Effector memory CD4-positive, alpha-beta T cell (primary cell): ENCODE results near the gene TRIM71.
"Not testable (repeated sequence)": the region's sequence is repeated elsewhere in the genome, so short reads cannot be mapped to it uniquely, and the experiment has no call there.

Source experiments
- DNase-seq, 3 donors: peaks; one replicate each; pipeline ENCODE4 v3.0.0-alpha.2; 2020
- H3K27ac ChIP-seq: 2 replicates; pipeline ENCODE4 v1.7.0; 2013; ENCODE audit warnings: mild to moderate bottlenecking, low read length, moderate library complexity; ENCODE audit not compliant: insufficient read depth, poor library complexity, severe bottlenecking
- H3K27me3 ChIP-seq: replicated peaks from 2 replicates; pipeline ENCODE4 v1.7.0; 2013; ENCODE audit warnings: mild to moderate bottlenecking, low read length; ENCODE audit not compliant: insufficient read depth, control insufficient read depth, poor library complexity, severe bottlenecking
- H3K36me3 ChIP-seq: 2 replicates; pipeline ENCODE4 v1.7.0; 2013; ENCODE audit warnings: mild to moderate bottlenecking, low read length, moderate library complexity; ENCODE audit not compliant: control insufficient read depth, insufficient read depth
- H3K4me1 ChIP-seq: 2 replicates; pipeline ENCODE4 v1.7.0; 2013; ENCODE audit warnings: low read length, mild to moderate bottlenecking; ENCODE audit not compliant: control insufficient read depth, insufficient read depth, poor library complexity, severe bottlenecking
- H3K4me3 ChIP-seq: 2 replicates; pipeline ENCODE4 v1.7.0; 2013; ENCODE audit warnings: low read length, low read depth, mild to moderate bottlenecking; ENCODE audit not compliant: insufficient read depth, poor library complexity, severe bottlenecking
- H3K9me3 ChIP-seq: 2 replicates; pipeline ENCODE4 v1.7.0; 2013; ENCODE audit warnings: mild to moderate bottlenecking, low read length, moderate library complexity; ENCODE audit not compliant: control insufficient read depth

TRIM71 gene

GRCh38 chr3:32818970-32819511, 1.2 kb downstream of the TRIM71 start:
- Histone ChIP-seq H3K4me3 (no peak overlapping the region), H3K9me3 (no peaks in the 10 kb centered on the region), H3K27me3 (peaks cover 13% of the 10 kb centered on the region), H3K27ac (no peak overlapping the region), H3K4me1 (peaks cover 8% of the 10 kb centered on the region), H3K36me3 (no peaks in the 10 kb centered on the region)
- DNase-seq: no peak

DNA sequence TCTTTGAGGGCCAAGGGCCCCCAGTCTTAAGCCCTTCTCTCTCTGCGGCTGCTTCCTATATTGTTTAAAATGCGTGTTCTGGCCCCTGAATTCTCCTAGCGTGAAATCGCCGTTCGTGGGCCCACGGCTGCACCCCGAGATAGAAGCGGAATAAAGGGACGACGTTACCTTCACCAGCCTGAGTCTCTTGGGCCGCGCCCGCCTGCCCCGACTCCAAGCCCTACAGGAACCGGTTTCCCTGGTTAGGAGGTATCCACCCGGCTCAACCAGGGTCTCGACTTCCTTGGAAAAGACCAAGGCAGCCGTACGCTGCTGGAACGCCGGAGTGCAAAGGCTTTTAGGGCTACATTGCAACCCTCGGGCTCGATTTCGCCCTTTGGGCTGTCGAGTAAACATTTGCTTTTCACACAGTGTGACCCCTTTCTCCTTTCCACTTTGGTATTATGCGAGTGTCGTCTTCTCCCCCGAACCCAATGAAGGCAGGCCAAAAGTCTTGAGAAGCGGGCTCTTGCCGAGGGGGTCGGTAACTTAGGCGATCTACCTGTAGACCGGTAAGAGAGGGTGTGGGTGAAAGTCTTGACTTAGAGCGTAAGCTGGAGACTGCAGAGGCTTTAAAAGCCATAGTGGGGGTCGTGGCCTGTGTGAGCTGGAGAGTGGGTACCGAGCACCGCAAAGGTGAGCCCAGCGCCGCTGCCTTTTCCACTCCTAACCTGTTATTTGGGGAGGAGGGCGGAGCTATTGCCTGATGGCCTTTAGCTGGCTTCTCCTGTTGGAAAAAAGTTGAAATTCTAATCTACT, 2.0 kb downstream of the TRIM71 start:
- Histone ChIP-seq H3K4me1 (peaks cover 8% of the 10 kb centered on the region), H3K27ac (no peak overlapping the region), H3K9me3 (no peaks in the 10 kb centered on the region), H3K4me3 (no peak overlapping the region), H3K27me3 (peaks cover 13% of the 10 kb centered on the region), H3K36me3 (no peaks in the 10 kb centered on the region)
- no peak for DNase-seq

DNA sequence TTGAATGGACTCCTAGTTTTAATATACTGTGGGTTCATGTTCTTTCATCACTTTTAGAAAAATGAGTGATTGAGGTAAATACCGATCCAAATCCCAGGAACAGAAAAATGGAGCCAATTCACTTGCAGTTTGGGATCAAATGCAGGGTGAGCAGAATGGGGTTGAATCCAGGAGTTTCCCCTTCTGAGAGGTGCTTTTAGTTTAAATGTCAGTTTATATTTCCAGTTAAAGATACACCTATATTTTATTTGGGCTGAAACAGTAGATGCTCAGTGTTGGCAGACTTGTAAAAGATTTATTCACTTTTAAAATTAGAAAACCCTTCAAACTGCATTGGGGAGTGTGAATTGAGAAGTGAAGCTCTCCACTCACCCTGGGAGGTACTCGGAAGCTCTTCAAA, 2.6 kb downstream of the TRIM71 start:
- H3K4me1 ChIP-seq: peaks cover 8% of the 10 kb centered on the region
- no peak overlapping the region for H3K4me3 ChIP-seq
- no peak for DNase-seq
- H3K27ac ChIP-seq: no peak overlapping the region
- no peaks in the 10 kb centered on the region for H3K9me3 ChIP-seq
- H3K27me3 ChIP-seq: peaks cover 13% of the 10 kb centered on the region
- H3K36me3 ChIP-seq: no peaks in the 10 kb centered on the region

- Histone ChIP-seq H3K9me3 (no peaks in the 10 kb centered on the region), H3K27me3 (peaks cover 8% of the 10 kb centered on the region), H3K36me3 (no peaks in the 10 kb centered on the region), H3K4me1 (peaks cover 8% of the 10 kb centered on the region), H3K27ac (no peak overlapping the region), H3K4me3 (no peak overlapping the region)
- DNase-seq: no peak
Observed at GRCh38 chr3:32820971-32821685, 3.3 kb downstream of the TRIM71 start.

- Histone ChIP-seq H3K27ac (no peak overlapping the region), H3K9me3 (no peaks in the 10 kb centered on the region), H3K4me1 (peaks cover 8% of the 10 kb centered on the region), H3K27me3 (peaks cover 8% of the 10 kb centered on the region), H3K4me3 (no peak overlapping the region), H3K36me3 (no peaks in the 10 kb centered on the region)
- no peak for DNase-seq
Observed at GRCh38 chr3:32821686-32822296, 4.0 kb downstream of the TRIM71 start.

DNA sequence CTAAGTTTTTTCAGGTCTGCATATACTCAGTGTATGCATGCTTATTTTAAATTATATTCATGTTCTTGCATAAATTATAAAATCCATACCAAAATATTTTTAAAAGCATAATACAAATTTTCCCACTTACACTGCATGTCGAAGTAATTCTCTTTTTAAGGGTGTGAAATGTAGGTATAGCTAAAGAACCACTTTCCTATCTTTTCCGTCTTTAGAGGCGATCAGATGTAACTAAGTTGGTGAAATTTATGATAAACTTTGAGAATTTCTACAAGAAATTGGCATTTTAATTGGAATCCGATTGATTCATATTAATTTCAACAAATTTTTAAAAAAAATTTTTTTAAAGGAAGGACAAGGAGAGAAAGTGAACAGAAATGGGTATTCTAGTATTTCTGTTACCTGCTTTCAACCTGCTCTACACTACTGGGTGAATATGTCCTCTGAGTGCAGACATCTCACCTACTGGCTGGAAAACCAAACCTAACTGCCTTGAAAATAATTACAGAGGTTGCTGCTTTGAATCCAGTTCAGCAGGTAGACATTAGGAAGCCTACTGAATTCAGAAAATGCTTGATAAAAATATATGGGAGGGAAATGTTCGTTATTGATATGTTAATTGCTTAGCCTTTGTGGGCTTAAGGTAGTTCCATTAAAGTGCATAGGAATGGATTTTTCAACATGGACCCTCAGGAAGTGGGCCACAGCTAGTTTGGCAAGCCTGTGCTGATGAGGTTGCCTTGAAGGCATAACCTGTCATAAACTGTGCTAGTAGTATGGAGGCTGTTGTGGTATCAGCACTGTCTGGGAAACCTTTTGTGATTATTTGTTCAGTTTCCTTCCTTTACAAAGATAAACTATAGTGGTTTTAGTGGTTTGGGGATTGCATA, 5.1 kb downstream of the TRIM71 start:
- DNase-seq: no peak

GRCh38 chr3:32823641-32824184, 5.9 kb downstream of the TRIM71 start:
- H3K4me1 ChIP-seq, H3K36me3 ChIP-seq, H3K27ac ChIP-seq, H3K9me3 ChIP-seq, H3K27me3 ChIP-seq, DNase-seq, H3K4me3 ChIP-seq: not testable (repeated sequence)

More for the DNA sequence above, 5.1 kb downstream of the TRIM71 start:
- H3K4me3 ChIP-seq: no peak overlapping the region
- no peak overlapping the region for H3K27ac ChIP-seq
- no peaks in the 10 kb centered on the region for H3K9me3 ChIP-seq
- H3K27me3 ChIP-seq: peaks cover 2% of the 10 kb centered on the region
- no peaks in the 10 kb centered on the region for H3K36me3 ChIP-seq
- H3K4me1 ChIP-seq: peaks cover 2% of the 10 kb centered on the region

DNA sequence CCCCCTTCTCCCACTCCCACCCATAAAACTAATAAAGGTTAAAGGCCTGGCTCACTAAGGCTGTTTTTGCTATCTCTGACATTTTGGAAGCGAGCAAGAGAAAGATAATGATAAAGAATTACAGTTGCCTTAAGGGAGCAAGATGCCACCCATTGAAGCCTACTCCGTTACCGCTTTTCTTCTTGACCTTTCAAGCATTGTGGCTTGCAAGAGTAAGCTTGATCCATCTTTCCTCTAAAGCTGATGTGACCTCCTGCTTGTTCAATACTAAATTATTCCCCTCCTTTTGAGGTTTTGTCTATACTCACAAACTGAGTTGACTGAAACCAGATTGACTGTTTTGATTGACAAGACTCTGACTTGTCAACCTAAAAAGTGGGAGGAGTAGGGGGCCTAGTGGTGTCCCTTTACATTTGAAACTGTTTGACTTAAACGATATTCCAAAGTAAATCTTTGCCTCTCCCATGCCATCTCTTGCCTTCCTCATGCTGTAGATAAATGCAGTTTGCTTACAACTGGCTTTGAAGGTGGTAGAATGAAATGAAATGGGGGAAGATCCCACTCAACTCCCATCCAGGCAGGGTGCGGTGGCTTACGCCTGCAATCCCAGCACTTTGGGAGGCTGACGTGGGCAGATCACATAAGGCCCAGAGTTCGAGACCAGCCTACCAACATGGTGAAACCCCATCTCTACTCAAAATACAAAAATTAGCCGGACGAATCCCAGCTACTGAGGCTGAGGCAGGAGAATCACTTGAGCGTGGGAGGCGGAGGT, 8.0 kb downstream of the TRIM71 start:
- Histone ChIP-seq H3K4me3 (no peak overlapping the region), H3K4me1 (no peaks in the 10 kb centered on the region), H3K27ac (no peak overlapping the region), H3K36me3 (no peaks in the 10 kb centered on the region), H3K27me3 (no peaks in the 10 kb centered on the region), H3K9me3 (no peaks in the 10 kb centered on the region)
- DNase-seq: no peak

DNA sequence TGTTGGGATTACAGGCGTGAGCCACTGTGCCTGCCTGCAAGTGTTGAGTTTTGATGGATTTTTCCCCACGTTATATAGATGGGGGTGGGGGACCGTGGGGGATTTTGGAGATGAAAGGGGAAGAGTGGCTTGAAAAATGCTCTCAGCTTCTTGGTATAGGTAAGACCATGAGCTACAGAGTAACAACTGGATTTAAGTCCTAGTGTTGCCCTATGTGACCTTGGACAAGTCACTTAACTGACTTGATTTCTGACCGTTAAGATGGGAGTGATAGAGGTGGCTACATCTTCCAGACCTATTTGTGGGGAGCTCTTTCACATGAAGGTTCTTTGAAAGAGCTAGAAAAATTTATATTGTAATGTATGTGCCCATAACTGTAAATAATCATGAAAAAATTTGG, 13.3 kb downstream of the TRIM71 start:
- H3K9me3 ChIP-seq: no peaks in the 10 kb centered on the region
- DNase-seq: no peak
- no peaks in the 10 kb centered on the region for H3K4me1 ChIP-seq
- H3K4me3 ChIP-seq: no peak overlapping the region
- no peaks in the 10 kb centered on the region for H3K27me3 ChIP-seq
- H3K27ac ChIP-seq: no peak overlapping the region
- no peaks in the 10 kb centered on the region for H3K36me3 ChIP-seq
